NCI-H2029 (cell line): Measurements from ENCODE around the gene RASSF3.
"Not testable (repeated sequence)": the region's sequence is repeated elsewhere in the genome, so short reads cannot be mapped to it uniquely, and the experiment has no call there.

Experiments
- DNase-seq: peaks from one replicate; lab custom pipeline; 2025; lab: John Stamatoyannopoulos, UW

RASSF3 gene

DNA sequence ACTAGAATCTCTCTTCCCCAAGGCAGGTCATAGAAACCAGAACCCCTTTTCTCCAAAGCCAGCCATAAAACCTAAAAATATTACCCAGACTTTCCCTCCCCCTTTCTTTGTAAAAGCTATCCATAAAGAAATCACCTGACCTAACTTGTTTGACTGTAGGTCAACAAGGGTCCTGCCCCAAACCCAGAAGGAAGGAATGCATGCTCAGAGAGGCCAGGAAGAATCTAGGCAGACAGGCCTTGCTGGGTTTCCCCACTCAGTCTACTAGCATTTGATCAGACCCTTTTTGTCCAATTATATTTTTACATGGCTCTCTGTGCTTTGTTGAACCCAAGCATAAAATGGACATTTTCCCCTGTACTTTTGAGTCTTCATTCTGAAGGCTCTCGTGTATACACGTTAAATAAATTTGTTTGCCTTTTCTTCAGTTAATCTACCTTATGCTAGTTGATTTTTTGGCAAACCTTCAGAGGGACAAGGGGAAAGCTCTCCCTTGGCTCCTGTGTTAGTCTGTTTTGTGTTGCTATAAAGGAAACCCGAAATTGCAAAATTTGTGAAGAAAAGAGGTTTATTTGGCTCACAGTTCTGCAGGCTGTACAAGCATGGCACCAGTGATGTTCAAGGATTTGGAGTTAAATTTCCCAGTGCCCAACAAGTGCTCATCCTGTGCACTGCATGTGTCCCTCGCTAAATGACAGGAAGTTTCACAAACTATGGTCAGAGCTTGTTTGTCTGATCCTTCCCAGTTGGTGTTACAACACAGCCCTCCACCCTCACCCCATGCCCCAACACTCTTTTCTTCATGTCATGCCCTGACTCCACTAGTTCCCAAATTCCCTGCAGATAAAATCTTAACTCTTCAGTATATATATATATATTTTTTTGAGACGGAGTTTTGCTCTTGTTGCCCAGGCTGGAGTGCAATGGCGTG lies 14.2 kb upstream of the RASSF3 start:
- DNase-seq, result no peak

DNA sequence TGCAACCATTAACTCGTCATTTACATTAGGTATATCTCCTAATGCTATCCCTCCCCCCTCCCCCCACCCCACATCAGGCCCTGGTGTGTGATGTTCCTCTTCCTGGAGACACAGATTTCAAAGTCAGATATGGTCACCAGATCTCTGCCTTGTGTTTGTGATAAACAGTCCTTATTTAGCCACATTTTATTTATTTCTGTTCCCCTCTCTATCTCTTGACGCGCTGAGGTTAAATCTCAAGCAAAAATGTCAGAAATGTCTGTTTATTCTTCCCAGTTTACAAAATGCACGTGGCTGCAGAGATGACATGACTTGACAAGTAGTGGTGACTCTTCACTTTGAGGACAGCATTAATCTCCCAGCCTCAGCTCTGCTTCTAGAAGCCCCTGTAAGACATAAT lies 11.5 kb upstream of the RASSF3 start:
- DNase-seq, result no peak

DNA sequence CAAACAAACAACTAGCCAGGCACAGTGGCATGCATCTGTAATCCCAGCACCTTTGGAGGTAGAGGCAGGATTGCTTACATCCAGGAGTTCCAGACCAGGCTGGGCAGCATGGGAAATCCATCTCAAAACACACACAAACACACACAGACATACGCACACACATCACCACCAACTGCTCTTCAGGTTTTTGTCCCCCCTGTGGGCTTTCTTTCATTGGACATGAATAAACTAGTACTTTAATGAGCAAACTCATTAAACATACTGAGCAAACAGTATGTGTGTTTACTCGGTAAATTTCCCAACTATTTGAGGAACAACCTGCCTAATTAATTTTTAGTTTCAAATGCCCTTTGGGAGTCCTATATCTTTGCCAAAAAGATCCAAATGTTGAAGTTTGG lies 10.1 kb upstream of the RASSF3 start:
- DNase-seq, result peak; percentile 65

DNA sequence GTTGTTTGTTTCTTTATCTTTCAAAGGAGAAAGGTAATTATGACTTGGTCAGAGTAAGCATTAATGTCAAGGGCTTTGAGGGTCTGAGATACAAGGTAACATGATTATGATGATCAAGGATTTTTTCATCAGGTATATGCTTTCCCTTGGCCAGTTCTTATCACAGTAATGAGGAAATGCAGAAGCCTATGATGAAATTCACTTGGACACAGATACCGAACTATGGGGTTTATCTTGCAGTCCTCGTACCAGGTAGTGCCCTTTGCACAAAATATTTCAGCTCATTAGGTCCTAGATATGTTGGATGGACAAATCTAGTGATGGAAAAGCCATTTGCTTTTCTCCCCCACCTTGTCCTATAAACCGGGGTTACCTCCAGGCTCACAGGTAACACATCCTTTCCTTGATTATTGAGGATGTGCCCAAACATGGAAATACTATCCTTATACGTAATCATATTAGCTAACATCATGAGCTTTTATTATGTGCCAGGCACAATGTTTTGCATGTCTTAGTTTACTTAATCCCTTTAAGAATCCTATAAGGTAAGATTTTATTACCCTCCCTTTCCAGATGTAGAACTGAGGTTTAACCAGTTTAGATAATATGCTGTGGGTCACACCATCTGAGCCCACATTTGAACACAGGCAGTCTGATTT lies 7.0 kb upstream of the RASSF3 start:
- no peak for DNase-seq

DNA sequence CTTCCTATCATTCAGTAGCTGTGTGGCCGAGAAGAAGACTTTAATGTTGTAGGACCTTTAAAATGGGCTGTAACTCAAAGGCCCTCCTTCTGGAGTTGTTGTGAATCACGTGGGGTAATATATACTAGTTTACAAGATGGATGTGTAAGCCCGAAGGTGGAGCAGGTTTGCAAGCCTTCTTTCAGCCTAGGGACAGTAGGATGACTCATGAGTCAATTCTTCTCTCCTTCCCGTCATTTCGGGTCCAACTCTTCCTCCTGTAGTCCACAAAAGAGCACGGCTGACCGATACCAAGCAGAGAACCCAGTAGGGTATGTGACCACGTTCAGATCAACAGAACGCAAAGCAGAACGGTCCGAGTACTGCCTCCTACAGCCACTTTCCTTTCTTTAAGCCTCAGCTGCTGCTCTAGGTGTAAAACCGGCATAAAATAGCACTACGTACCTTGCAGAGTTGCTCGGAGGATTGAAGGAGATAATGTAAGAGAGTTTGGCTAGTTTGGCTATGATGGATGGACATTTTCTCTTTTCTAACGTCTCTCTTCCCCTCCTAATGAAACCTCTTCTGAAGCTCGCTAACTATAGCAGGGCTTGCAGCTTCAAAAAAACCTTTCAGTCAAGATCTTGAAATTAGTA lies 1.3 kb upstream of the RASSF3 start:
- DNase-seq, result no peak

DNA sequence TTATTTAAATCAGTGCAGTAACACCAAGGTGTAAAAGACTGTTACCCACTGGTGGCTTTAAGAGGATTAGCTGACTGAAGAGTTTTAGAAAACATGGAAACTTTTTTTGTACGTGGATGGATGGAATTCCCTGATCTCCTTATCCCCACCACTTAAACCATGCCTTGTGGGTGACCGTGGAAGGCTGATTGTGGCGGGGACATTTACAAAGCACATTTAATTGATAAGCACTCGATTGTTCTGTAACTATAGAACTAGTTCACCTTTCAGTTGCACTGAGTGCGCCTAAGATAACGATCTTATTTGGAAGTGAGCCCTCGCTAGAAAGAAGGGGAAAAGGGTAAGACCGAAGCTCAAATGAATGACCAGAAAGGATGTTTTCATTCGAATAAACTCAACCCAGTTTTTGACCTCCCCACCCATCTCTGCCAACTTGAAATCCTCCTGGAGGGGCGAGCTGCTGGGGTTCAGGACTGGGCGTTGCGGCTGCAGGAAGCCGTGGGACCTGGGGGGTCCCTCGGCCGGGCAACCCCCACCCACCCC lies 688 bp upstream of the RASSF3 start:
- DNase-seq, result no peak

DNA sequence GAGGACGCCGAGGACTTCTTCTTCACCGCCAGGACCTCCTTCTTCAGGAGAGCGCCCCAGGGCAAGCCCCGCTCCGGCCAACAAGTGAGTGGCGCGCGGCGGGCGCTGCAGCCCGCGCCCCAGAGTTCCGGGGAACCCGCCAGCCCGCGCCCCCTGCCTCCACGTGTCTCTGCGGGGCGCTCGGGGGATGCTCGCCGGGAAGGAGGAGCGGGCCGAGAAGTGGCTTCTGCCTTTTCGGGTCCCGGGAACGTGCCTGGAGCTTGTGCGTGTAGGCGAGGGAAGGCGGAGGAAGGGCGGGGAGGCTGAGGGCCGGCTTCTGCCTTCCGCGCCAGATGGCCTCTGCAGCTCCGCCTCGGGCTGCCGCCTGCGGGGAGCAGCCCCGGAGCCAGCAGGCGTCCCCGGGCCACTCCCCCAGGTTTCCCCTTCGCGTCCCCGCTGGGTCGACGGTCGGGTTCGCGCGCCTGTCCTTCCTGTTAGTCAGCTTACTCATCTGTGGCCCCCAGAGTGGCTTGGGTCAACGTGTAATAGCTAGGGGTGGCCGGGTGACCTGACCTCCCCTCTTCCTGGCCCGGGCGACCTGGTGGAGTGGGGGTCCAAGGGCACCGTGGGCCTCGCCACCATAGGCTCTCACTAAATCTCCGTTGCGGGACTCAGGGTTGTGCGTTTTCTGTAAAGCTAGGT lies 505 bp downstream of the RASSF3 start:
- peak; percentile 36 for DNase-seq

DNA sequence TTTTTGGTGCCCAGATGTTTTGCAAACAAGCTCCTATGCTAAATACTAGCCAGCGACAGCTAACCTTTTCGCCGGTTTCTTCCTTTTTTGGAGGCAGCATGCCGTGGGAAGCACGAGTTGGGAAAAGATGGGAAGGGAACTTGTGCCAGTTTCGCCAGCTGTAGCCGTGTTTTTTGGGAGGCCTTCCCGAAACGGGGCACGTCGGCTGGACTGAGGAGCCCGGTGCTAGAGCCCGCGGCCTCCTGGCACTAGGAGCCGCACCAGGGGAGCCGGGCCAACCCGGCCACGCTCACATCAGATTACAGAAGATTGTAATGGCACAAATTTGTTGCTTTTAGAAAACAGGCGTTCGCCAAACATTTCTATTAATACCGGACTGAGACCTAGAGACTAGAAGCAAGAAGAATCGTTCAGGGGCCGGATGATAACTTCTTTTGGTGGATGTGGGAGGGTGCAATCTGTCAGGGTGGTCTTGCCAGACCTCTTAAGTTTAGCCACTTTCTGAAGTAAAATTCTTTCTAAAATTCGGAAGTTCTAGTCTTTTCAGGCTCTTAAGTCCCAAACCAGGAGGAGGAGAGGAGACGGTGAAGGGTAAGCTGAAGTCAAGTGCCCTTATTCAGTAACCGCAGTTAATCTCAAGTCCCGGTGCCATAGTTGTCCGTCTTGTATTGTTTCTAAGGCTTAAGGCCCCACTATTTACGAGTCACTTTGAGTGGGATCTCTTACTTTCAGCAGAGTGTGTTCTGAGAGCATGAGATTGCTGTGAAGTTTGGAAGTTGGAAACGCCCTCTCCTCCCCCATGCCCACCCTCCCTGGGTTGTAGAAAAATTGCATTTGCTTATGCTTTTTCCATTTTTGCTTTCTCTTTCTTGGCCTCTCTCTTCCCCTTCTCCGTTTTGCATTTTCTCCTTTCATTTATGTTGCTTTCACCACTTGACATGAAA lies 1.3 kb downstream of the RASSF3 start:
- no peak for DNase-seq

DNA sequence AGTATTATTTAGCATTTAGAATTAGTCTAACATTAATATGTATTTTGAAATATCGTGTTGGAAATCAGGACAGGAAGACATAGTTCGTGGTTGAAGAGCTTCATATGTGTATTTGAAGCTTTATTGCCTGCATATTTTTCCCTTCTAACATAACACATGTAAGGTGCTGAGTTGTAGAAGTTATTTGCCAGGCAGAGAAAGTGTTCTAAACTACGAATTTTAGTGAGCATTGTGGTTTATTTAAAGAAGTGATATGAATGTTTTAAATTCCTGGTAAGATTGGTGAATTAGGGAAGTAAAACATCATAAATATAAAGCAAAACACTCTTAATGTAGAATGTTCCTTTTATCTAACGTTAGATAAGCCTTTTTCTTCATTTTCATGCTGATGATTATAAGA lies 2.5 kb downstream of the RASSF3 start:
- DNase-seq, result no peak

DNA sequence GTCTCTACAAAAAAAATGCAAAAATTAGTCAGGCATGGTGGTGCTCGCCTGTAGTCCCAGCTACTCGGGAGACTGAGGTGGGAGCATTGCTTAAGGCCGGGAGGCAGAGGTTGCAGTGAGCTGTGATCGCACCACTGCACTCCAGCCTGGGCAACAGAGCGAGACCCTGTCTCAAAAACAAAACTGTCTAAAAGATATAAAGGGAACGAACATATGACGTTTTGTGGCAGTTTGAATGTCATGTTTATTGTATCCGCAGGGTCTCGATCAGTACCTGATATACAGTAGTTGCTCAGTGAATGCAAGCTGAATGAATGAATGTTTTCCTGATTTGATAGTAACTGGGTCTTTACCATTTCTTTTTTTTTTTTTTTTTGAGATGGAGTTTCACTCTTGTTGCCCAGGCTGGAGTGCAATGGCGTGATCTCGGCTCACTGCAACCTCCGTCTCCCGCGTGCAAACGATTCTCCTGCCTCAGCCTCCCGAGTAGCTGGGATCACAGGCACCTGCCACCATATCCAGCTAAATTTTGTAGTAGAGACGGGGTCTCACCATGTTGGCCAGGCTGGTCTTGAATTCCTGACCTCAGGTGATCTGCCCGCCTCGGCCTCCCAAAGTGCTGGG lies 3.6 kb downstream of the RASSF3 start:
- not testable (repeated sequence) for DNase-seq

DNA sequence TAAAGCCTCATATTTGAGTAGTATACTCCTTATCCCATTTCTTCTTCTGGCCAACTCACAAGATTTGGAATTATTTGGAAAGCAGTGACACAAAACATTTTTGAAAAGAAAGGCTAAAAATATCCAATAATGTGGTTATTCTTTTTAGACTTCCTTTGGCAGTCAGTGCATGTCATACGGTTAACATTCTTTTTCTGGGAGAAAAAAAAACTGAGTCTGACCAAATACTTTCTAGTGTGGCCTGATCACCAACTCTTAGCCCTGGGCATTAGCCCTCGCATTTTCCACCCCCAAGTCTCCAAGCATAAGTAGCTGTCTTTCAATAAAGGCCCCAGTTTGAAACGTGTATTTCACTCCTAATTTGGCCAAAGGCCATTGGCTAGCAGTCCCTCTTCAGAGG lies 5.9 kb downstream of the RASSF3 start:
- no peak for DNase-seq

DNA sequence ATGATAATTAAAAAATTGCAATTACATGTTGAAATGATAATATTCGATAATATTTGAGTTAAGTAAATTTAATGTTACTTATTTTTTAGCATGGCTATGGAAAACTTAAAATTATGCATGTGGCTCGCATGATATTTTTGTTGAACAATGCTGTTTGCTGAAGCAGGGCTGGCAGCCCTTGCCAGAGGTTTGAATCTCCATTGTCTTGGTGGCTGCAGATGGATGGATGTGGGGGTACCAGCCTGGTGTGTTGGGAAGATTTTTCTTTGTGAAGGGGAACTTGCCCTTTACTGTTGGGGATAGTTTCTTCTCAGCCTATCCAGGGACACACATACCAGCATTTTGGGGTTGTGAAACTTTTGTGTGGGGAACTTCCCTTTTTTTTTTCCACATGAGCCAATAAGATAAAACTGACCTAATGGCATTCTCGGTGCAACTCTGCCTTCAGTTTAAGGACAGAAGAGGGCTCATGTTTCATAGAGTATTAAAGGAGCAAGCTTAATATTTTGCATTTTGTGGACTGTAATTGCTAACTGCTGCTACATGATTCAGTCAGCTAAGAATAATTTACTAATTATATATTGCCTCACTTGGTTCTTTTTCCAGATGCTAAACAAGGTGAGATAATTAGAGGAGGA lies 8.8 kb downstream of the RASSF3 start:
- DNase-seq, result no peak

DNA sequence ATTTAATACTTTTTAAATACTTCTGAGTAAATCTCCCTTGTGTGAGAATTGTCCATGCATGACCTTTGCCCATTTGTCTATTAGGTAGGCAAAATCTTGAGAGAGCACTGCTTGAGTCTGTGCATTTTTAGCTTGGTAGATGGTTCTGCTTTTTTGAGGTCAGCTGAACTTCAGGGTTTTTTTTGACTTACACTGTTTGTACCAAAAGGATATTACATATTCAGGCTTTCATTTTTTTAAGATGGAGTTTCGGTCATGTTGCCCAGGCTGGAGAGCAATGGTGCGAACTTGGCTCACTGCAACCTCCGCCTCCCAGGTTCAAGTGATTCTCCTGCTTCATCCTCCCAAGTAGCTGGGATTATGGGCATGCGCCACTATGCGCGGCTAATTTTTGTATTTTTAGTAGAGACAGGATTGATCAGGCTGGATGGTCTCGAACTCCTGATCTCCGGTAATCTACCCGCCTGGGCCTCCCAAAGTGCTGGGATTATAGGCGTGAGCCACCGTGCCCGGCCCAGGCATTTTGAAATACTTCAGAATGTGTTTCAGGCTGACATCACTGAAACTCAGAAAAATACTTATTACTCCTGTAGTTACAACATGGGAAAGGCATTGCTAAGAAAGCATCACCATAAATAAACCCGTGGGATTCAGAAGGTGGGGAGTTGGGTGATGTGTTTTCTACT lies 11.1 kb downstream of the RASSF3 start:
- DNase-seq, result no peak

DNA sequence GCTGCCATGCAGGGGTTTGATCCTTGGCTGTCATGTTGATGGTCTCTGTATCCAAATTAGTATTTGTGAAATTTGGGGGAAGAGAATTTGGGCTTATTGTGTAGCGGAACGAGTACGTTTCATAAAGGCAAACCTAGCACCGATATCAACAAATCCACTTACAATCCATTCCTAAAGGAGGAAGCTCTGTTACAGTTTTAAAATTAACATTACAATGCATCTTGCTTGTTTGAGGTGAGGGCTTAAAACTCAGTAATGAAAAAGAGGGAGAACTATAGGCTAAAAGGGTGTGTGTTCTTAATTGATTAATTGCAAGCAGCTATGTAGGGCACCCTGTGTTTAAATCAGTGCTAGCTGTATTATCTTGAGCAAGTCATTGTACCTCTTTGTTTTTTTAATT lies 13.7 kb downstream of the RASSF3 start:
- no peak for DNase-seq

DNA sequence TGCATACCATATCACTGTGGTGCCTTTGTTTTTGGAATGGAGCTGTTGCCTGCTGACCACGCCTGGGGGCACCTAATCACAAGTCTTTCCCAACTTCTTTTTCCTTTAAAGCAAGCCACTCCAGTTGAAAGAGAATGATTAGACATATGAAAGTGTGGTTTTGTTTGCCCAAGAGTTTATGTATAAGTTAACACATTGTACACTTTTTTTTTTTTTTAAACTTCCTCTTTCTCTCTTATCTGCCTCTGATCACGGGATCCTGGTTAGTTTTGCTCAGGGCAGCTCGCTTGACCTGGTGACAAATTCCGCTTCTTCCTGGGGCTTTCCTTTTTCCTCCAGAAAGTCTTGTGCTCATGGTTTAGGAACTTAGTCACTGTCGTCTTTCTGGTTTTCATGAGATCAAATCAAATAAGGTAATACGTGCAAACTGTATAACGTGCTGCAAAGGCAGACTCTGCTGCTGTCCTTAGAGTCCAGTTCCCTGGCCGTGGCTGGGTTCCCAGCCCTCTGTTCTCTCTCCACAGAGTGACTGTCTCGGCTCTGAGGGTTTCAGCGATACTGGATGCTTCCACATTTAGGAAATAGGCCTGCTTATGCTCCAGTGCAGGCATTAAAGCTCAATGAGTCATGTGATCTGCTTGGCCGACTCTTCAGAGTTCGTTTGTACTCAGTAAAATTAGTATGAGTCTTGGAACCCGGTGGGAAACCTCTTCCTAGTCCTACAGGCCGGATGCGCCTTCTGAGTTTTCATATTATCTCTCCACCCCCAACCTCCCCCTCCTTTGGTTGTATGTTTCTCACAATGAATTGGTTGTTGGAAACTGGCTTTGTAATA lies 15.2 kb downstream of the RASSF3 start:
- DNase-seq, result no peak

DNA sequence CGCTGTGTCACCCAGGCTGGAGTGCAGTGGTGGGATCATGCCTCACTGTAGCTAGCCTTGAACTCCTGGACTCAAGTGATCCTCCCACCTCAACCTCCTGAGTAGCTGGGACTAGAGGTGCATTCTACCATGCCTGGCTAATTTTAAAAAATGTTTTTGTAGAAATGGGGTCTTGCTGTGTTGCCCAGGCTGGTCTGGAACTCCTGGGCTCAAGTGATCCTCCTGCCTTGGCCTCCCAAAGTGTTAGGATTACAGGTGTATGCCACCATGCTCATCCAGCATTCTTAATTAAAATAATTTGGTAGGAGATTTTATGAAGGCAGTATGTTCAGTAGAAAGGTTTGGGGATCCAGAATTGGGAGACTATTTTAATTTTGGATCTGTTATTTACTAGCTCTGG lies 16.3 kb downstream of the RASSF3 start:
- DNase-seq, result not testable (repeated sequence)

DNA sequence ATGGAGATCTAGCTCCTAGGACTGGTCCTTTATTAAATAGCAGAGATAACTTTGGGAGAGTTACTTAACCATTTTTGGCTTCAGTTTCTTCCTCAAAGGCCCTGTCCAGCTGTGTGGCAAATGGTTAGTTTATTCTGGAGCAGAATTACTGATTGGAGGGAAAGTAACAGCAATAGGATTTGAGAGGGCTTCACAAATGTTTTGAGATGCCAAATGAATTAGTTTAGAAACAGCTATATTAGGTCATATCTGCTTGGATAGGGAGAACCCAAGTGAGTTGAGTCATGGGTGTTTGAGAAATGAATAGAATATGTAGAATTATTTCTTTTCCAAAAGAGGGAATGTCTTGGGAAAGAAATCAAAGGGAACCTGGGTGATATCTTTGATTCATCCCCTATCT lies 17.5 kb downstream of the RASSF3 start:
- no peak for DNase-seq

DNA sequence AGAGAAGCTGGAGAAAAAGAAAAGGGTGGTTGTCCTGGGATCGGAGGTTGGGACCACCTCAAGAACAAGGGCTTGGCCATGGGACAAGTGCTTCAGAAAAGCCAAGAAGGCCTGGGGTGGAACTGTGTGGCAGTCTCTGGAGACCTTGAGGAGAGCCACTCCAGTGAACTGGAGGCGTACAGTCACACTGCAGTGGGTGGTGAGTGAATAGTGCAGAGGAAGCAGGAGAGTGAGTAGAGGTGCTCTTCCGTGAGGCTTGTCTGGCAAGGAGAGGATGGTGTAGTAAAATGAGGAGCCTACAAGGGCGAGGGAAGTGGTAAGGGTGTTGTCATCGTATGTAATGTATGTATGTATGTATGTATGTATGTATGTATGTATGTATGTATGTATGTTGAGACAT lies 20.9 kb downstream of the RASSF3 start:
- DNase-seq, result no peak
